ENCODE measurements around the gene OR52B2.

Gene OR52B2

GRCh38 chr11:6214530-6214929 lies 44.4 kb upstream of the OR52B2 start:
- H2AK5ac ChIP-seq (ENCODE audit: low read length): no peak overlapping the region
- no peak overlapping the region for H3K4ac ChIP-seq (ENCODE audit: low read depth, low read length)
- WGBS (ENCODE audit: extremely low coverage, insufficient coverage, insufficient read length): no CpG with 5 or more reads among the region's 10 CpGs

GRCh38 chr11:6210274-6210955 lies 40.3 kb upstream of the OR52B2 start:
- H3K79me1 ChIP-seq (ENCODE audit: low read length): no peaks in the 10 kb centered on the region
- H4K91ac ChIP-seq (ENCODE audit: low read depth, low read length): no peak overlapping the region
- no peak overlapping the region for H3K14ac ChIP-seq (ENCODE audit: low read length)
- no peak overlapping the region for H2BK5ac ChIP-seq (ENCODE audit: low read depth, low read length, poor library complexity)
- no peak overlapping the region for H3K9ac ChIP-seq (ENCODE audit: low read length)
- H3K4me1 ChIP-seq (ENCODE audit: control insufficient read depth in 1 of 2, insufficient read depth in 2 of 2, low read length in 2 of 2): no peaks in the 10 kb centered on the region
- no peak overlapping the region for H3K4me3 ChIP-seq (ENCODE audit: low read depth, low read length)
- H3K18ac ChIP-seq (ENCODE audit: low read length): no peak overlapping the region
- no peaks in the 10 kb centered on the region for H3K27me3 ChIP-seq (ENCODE audit: insufficient read depth, low read length)
- no peak overlapping the region for H3K4me2 ChIP-seq (ENCODE audit: low read length)
- H2BK12ac ChIP-seq (ENCODE audit: low read length): no peak overlapping the region
- H3K23ac ChIP-seq (ENCODE audit: low read length): no peak overlapping the region
- H2BK120ac ChIP-seq (ENCODE audit: insufficient read depth, low read length, poor library complexity): no peak overlapping the region
- H3K36me3 ChIP-seq (ENCODE audit: control insufficient read depth in 1 of 2, insufficient read depth in 2 of 2, low read length in 2 of 2): peaks cover 28 to 46% of the 10 kb centered on the region in 2 experiments
- H2AFZ ChIP-seq (ENCODE audit: insufficient read depth, low read length, poor library complexity): no peak overlapping the region
- no peak overlapping the region for H4K12ac ChIP-seq (ENCODE audit: low read depth, low read length)
- H3K27ac ChIP-seq (ENCODE audit: low read depth, low read length): no peak overlapping the region
- H4K8ac ChIP-seq (ENCODE audit: low read depth, low read length): no peak overlapping the region
- H3K79me2 ChIP-seq (ENCODE audit: control insufficient read depth, insufficient read depth, low read length, poor library complexity): no peaks in the 10 kb centered on the region
- DNase-seq: no peak
- no peak overlapping the region for H2AK5ac ChIP-seq (ENCODE audit: low read length)
- no CpG with 5 or more reads among the region's 9 CpGs for WGBS (ENCODE audit: extremely low coverage, insufficient coverage, insufficient read length)
- peaks cover 3% of the 10 kb centered on the region for H3K9me3 ChIP-seq (ENCODE audit: insufficient read depth, low read depth, low read length)
- H3K4ac ChIP-seq (ENCODE audit: low read depth, low read length): no peak overlapping the region

More at GRCh38 chr11:6214530-6214929, 44.4 kb upstream of the OR52B2 start:
- Histone ChIP-seq H4K8ac (ENCODE audit: low read depth, low read length) (no peak overlapping the region), H4K12ac (ENCODE audit: low read depth, low read length) (no peak overlapping the region), H3K27ac (ENCODE audit: low read depth, low read length) (no peak overlapping the region), H3K79me2 (ENCODE audit: control insufficient read depth, insufficient read depth, low read length, poor library complexity) (no peaks in the 10 kb centered on the region), H3K4me3 (ENCODE audit: low read depth, low read length) (no peak overlapping the region), H3K27me3 (ENCODE audit: insufficient read depth, low read length) (no peaks in the 10 kb centered on the region), H3K79me1 (ENCODE audit: low read length) (peaks cover 4% of the 10 kb centered on the region), H3K18ac (ENCODE audit: low read length) (no peak overlapping the region), H2BK120ac (ENCODE audit: insufficient read depth, low read length, poor library complexity) (no peak overlapping the region), H2BK12ac (ENCODE audit: low read length) (no peak overlapping the region), H3K9ac (ENCODE audit: low read length) (no peak overlapping the region), H3K9me3 (ENCODE audit: insufficient read depth, low read depth, low read length) (peaks cover 3% of the 10 kb centered on the region), H3K4me1 (ENCODE audit: control insufficient read depth in 1 of 2, insufficient read depth in 2 of 2, low read length in 2 of 2) (peaks cover 11 to 12% of the 10 kb centered on the region in 2 experiments), H3K36me3 (ENCODE audit: control insufficient read depth in 1 of 2, insufficient read depth in 2 of 2, low read length in 2 of 2) (peaks cover 41 to 57% of the 10 kb centered on the region in 2 experiments), H2BK5ac (ENCODE audit: low read depth, low read length, poor library complexity) (no peak overlapping the region), H3K14ac (ENCODE audit: low read length) (no peak overlapping the region), H4K91ac (ENCODE audit: low read depth, low read length) (no peak overlapping the region), H3K4me2 (ENCODE audit: low read length) (no peak overlapping the region), H3K23ac (ENCODE audit: low read length) (no peak overlapping the region), H2AFZ (ENCODE audit: insufficient read depth, low read length, poor library complexity) (no peak overlapping the region)
- no peak for DNase-seq

GRCh38 chr11:6209801-6210200 lies 39.7 kb upstream of the OR52B2 start:
- Histone ChIP-seq H2BK5ac (ENCODE audit: low read depth, low read length, poor library complexity) (no peak overlapping the region), H3K27ac (ENCODE audit: low read depth, low read length) (no peak overlapping the region), H2BK120ac (ENCODE audit: insufficient read depth, low read length, poor library complexity) (no peak overlapping the region), H2AFZ (ENCODE audit: insufficient read depth, low read length, poor library complexity) (no peak overlapping the region), H3K23ac (ENCODE audit: low read length) (no peak overlapping the region), H3K9ac (ENCODE audit: low read length) (no peak overlapping the region), H3K18ac (ENCODE audit: low read length) (no peak overlapping the region), H3K79me2 (ENCODE audit: control insufficient read depth, insufficient read depth, low read length, poor library complexity) (no peaks in the 10 kb centered on the region), H2AK5ac (ENCODE audit: low read length) (no peak overlapping the region), H4K12ac (ENCODE audit: low read depth, low read length) (no peak overlapping the region), H2BK12ac (ENCODE audit: low read length) (no peak overlapping the region), H3K36me3 (ENCODE audit: control insufficient read depth in 1 of 2, insufficient read depth in 2 of 2, low read length in 2 of 2) (peaks cover 28 to 45% of the 10 kb centered on the region in 2 experiments), H3K9me3 (ENCODE audit: insufficient read depth, low read depth, low read length) (peaks cover 3% of the 10 kb centered on the region), H3K4me2 (ENCODE audit: low read length) (no peak overlapping the region), H4K8ac (ENCODE audit: low read depth, low read length) (no peak overlapping the region), H3K14ac (ENCODE audit: low read length) (no peak overlapping the region), H3K4me3 (ENCODE audit: low read depth, low read length) (peak overlapping the region; percentile 2), H4K91ac (ENCODE audit: low read depth, low read length) (no peak overlapping the region), H3K79me1 (ENCODE audit: low read length) (no peaks in the 10 kb centered on the region), H3K4ac (ENCODE audit: low read depth, low read length) (no peak overlapping the region), H3K4me1 (ENCODE audit: control insufficient read depth in 1 of 2, insufficient read depth in 2 of 2, low read length in 2 of 2) (no peaks in the 10 kb centered on the region), H3K27me3 (ENCODE audit: insufficient read depth, low read length) (no peaks in the 10 kb centered on the region)
- no peak for DNase-seq
- WGBS (ENCODE audit: extremely low coverage, insufficient coverage, insufficient read length): no CpG with 5 or more reads among the region's 12 CpGs

- Histone ChIP-seq H3K79me1 (ENCODE audit: low read length) (no peaks in the 10 kb centered on the region), H4K8ac (ENCODE audit: low read depth, low read length) (no peak overlapping the region), H3K4ac (ENCODE audit: low read depth, low read length) (no peak overlapping the region), H3K14ac (ENCODE audit: low read length) (no peak overlapping the region), H3K23ac (ENCODE audit: low read length) (no peak overlapping the region), H4K91ac (ENCODE audit: low read depth, low read length) (no peak overlapping the region), H3K36me3 (ENCODE audit: control insufficient read depth in 1 of 2, insufficient read depth in 2 of 2, low read length in 2 of 2) (peaks cover 20 to 32% of the 10 kb centered on the region in 2 experiments), H3K4me1 (ENCODE audit: control insufficient read depth in 1 of 2, insufficient read depth in 2 of 2, low read length in 2 of 2) (no peaks in the 10 kb centered on the region), H3K27me3 (ENCODE audit: insufficient read depth, low read length) (no peaks in the 10 kb centered on the region), H3K79me2 (ENCODE audit: control insufficient read depth, insufficient read depth, low read length, poor library complexity) (no peaks in the 10 kb centered on the region), H3K4me2 (ENCODE audit: low read length) (no peak overlapping the region), H2AFZ (ENCODE audit: insufficient read depth, low read length, poor library complexity) (no peak overlapping the region), H2BK5ac (ENCODE audit: low read depth, low read length, poor library complexity) (no peak overlapping the region), H2BK12ac (ENCODE audit: low read length) (no peak overlapping the region), H3K4me3 (ENCODE audit: low read depth, low read length) (no peak overlapping the region), H2AK5ac (ENCODE audit: low read length) (no peak overlapping the region), H3K9me3 (ENCODE audit: insufficient read depth, low read depth, low read length) (peaks cover 3% of the 10 kb centered on the region), H2BK120ac (ENCODE audit: insufficient read depth, low read length, poor library complexity) (no peak overlapping the region), H3K27ac (ENCODE audit: low read depth, low read length) (no peak overlapping the region), H3K18ac (ENCODE audit: low read length) (no peak overlapping the region), H3K9ac (ENCODE audit: low read length) (no peak overlapping the region), H4K12ac (ENCODE audit: low read depth, low read length) (no peak overlapping the region)
- no CpG with 5 or more reads among the region's 3 CpGs for WGBS (ENCODE audit: extremely low coverage, insufficient coverage, insufficient read length)
- no peak for DNase-seq
Observed at GRCh38 chr11:6206456-6207180, 36.5 kb upstream of the OR52B2 start.
